ENCODE results near the gene SOHLH1. TPM values are rescaled to one million over a fixed set of nuclear protein-coding genes. Genes with fewer than 3 reads are reported as not detected.
"Not testable (repeated sequence)": the region's sequence is repeated elsewhere in the genome, so short reads cannot be mapped to it uniquely, and the experiment has no call there.

SOHLH1 gene
- total and polyA plus RNA-seq, 2 experiments from 2014 or later, result not detected

DNA sequence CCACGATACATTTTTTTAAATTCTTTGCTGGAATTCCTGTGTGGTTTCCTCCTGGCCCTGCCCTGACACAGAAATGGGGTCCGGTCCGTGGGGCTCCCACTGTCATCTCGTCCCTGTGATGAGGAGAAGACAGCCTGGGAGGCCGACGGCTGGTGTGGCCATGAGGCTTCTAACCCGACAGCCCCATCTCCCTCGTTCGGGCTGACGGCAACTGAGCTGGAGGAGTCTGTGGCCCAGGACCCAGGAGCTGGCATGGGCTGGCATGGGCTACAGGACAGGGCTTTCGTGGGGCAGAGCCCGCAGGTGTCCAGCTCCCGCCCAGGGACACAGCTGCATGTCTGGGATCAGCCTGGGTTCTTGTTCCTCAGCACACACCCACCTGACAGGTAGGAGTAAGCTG is 22.4 kb downstream of the SOHLH1 start:
- Histone ChIP-seq H3K27me3 (no peaks in the 10 kb centered on the region), H3K36me3 (no peaks in the 10 kb centered on the region), H3K27ac (no peak overlapping the region), H3K4me3 (no peak overlapping the region), H3K9me3 (ENCODE audit: low read depth) (no peaks in the 10 kb centered on the region), H3K4me1 (ENCODE audit: low read depth) (no peaks in the 10 kb centered on the region)
- TF ChIP-seq, protein P1, sequence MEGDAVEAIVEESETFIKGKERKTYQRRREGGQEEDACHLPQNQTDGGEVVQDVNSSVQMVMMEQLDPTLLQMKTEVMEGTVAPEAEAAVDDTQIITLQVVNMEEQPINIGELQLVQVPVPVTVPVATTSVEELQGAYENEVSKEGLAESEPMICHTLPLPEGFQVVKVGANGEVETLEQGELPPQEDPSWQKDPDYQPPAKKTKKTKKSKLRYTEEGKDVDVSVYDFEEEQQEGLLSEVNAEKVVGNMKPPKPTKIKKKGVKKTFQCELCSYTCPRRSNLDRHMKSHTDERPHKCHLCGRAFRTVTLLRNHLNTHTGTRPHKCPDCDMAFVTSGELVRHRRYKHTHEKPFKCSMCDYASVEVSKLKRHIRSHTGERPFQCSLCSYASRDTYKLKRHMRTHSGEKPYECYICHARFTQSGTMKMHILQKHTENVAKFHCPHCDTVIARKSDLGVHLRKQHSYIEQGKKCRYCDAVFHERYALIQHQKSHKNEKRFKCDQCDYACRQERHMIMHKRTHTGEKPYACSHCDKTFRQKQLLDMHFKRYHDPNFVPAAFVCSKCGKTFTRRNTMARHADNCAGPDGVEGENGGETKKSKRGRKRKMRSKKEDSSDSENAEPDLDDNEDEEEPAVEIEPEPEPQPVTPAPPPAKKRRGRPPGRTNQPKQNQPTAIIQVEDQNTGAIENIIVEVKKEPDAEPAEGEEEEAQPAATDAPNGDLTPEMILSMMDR (IDR thresholded peaks at IDR 0.05; ENCODE audit: low read depth, low read length), result no peak
- DNase-seq (ENCODE audit: low read depth in 1 of 2, low spot score in 1 of 2), result no peak

DNA sequence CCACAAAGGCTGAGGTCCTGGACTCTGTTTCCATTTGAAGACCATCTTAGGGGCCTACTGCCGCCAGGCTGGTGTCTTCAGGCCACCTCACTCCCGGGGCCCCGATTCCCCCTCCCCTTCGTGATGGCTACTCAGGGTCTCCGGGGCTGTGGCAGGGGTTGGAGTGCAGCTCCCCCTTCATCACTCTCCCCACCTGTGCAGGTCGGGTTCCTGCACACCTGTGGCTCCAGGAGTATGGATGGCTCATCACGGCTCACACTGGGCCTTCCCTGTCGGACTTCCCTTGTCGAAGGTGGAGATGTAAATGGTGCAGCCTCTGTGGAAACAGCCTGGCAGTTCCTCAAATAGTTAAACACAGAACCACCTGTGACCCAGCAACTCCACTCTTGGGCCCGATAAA is 24.3 kb downstream of the SOHLH1 start:
- DNase-seq (ENCODE audit: low read depth in 1 of 2, low spot score in 1 of 2), result no peak
- no peaks in the 10 kb centered on the region for H3K4me1 ChIP-seq (ENCODE audit: low read depth)
- H3K9me3 ChIP-seq (ENCODE audit: low read depth), result no peaks in the 10 kb centered on the region
- no peak overlapping the region for H3K4me3 ChIP-seq
- H3K27me3 ChIP-seq, result no peaks in the 10 kb centered on the region
- H3K36me3 ChIP-seq, result no peaks in the 10 kb centered on the region
- no peak overlapping the region for H3K27ac ChIP-seq
- TF ChIP-seq, protein P1 (IDR thresholded peaks at IDR 0.05; ENCODE audit: low read depth, low read length), result no peak

DNA sequence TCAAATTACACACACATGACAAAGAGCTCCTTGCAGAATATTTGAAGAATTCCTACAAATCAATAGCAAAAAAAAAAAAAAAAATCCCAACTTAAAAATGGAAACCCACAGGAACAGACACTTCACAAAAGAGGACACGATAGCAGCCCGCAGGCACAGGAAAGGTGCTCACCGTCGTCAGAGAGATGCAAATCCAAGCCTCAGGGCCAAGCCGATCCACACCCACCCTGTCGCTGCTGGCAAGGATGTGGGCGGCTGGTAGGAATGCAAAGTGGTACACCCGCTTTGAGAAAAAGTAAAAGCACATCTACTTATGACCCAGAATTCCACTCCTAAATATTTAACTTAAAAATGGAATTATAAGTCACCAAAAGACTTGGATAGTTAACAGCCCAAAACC is 25.3 kb downstream of the SOHLH1 start:
- no peaks in the 10 kb centered on the region for H3K36me3 ChIP-seq

DNA sequence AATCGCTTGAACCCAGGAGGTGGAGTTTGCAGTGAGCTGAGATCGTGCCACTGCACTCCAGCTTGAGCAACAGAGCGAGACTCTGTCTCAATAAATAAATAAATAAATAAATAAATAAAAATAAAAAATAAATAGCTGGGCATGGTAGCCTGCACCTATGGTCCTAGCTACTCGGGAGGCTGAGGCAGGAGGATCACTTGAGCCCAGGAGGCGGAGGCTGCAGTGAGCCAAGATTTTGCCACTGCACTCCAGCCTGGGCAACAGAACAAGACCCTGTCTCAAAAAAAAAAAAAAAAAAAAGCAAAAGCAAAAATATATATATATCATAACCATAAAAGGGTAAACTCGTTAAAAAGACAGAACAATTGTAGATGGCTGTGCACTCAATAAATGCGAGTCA is 26.5 kb downstream of the SOHLH1 start:
- not testable (repeated sequence) for H3K27me3 ChIP-seq; H3K4me3 ChIP-seq; DNase-seq (ENCODE audit: low read depth in 1 of 2, low spot score in 1 of 2); H3K36me3 ChIP-seq; H3K9me3 ChIP-seq (ENCODE audit: low read depth); H3K27ac ChIP-seq; H3K4me1 ChIP-seq (ENCODE audit: low read depth)

More for the DNA sequence above, 25.3 kb downstream of the SOHLH1 start:
- Histone ChIP-seq H3K4me3 (no peak overlapping the region), H3K9me3 (ENCODE audit: low read depth) (no peaks in the 10 kb centered on the region), H3K27ac (no peak overlapping the region), H3K4me1 (ENCODE audit: low read depth) (no peaks in the 10 kb centered on the region), H3K27me3 (no peaks in the 10 kb centered on the region)
- DNase-seq (ENCODE audit: low read depth in 1 of 2, low spot score in 1 of 2), result no peak
- TF ChIP-seq, protein P1 (IDR thresholded peaks at IDR 0.05; ENCODE audit: low read depth, low read length), result no peak

DNA sequence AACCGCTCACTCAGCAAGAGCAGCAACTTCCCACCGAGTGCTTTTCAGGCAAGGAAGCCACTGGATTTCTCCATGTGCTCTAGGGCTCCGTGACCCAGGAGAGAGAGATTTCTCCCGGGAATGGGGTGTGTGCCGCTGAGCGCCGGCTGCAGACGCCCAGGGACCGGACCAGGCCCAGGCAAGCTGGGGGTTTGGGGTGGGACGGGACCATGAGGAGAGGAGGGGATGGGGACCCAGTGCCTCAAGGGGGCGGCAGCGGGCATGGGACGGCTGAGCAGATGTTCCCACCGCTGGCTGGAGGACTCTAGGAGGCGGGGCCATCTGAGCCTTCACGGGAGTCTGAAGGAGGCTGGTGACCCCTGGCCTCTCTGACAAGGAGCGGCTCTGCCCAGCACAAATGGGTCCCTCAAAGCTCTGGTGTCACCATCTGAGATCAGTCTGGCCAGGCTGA is 27.7 kb downstream of the SOHLH1 start:
- TF ChIP-seq, protein P1 (IDR thresholded peaks at IDR 0.05; ENCODE audit: low read depth, low read length), result no peak
- no peaks in the 10 kb centered on the region for H3K4me1 ChIP-seq (ENCODE audit: low read depth)
- no peaks in the 10 kb centered on the region for H3K36me3 ChIP-seq
- H3K27ac ChIP-seq, result no peak overlapping the region
- no peaks in the 10 kb centered on the region for H3K27me3 ChIP-seq
- no peaks in the 10 kb centered on the region for H3K9me3 ChIP-seq (ENCODE audit: low read depth)
- DNase-seq (ENCODE audit: low read depth in 1 of 2, low spot score in 1 of 2), result peak in 1 of 2 donors; percentile 12
- H3K4me3 ChIP-seq, result no peak overlapping the region

DNA sequence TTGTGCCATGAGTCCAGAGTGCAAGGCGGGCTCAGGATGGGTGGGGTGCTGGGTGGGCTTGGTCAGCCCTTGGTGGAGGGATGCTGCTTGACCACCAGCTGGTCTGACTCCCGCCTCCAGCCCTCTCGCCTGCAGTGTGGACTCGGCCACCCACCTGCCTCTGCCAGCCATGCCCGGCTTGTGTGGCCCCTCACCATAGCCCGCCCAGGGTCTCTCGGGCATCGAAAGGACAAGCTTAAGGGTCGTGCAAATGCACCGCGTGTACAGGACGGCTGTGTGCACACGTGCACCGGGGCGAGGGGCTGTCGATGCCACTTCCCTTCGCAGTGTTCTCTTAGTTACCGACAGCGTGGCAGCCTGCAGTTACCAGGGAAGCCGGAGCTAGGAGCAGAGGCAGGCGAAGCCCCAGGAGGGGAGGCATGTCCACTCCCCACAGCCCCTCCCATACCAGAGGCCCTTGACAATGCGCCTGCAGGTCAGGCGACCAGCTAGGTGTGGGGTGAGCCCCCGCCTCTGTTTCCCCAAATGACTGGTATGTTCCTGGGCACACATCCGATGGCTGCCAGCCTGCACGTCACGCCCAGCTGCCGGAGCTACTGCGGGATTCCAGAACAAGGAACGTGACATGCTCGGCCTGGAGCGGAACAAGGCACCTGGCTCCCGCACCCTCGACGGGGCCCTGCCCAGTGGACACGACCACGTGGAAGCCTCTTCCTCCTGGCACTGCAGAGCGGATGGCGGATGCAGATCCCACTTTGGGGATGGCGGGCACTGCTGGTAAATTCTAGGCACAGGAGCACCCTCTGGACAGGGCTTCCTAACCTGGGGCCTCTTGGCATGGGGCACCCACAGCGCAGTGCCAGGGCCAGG is 28.3 kb downstream of the SOHLH1 start:
- Histone ChIP-seq H3K27ac (no peak overlapping the region), H3K4me1 (ENCODE audit: low read depth) (no peaks in the 10 kb centered on the region), H3K27me3 (no peaks in the 10 kb centered on the region), H3K4me3 (no peak overlapping the region), H3K9me3 (ENCODE audit: low read depth) (no peaks in the 10 kb centered on the region), H3K36me3 (no peaks in the 10 kb centered on the region)
- TF ChIP-seq, protein P1 (IDR thresholded peaks at IDR 0.05; ENCODE audit: low read depth, low read length), result no peak
- DNase-seq (ENCODE audit: low read depth in 1 of 2, low spot score in 1 of 2), result no peak

All from cardiac muscle cell (in vitro differentiated cells and primary cell).